ENCODE measurements around the gene CDH2.

DNA sequence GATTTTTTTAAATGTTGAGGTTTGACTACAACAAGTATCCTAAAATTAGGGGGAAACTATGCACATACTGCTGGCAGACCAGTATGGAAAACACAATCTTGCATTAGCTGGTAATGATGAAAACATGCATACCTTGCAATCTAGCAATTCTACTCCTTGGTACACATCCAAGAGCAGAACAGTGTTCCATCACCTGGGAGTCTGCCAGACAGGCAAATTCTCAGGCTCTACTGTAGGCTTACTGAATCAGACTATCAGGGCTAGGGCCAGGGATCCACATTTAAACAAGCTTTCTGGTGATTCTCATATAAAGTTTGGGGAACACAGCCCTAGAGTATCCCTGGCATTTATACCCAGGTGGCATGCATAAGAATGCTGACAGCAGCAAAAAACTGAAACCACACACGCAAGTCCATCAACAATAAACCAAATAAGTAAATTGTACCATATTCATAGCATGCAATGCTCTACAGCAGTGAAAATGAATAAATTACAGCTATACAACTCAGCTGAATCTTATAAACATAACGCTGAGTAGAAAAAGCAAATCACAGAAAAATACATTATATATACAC, 13.6 kb downstream of the CDH2 start:
- TF ChIP-seq POLR2AphosphoS5 (IDR thresholded peaks at IDR 0.05; ENCODE audit: borderline replicate concordance, low read depth, low read length) (no peak), EZH2 (IDR thresholded peaks at IDR 0.05) (no peak), FOXP2 (optimal IDR thresholded peaks at IDR 0.05; ENCODE audit: control extremely low read depth, extremely low read length, insufficient read depth) (no peak)

Data from SK-N-MC (cell line).